Gastrocnemius medialis (tissue), 4 donors: ENCODE results near the gene ARMCX1. TPM values are rescaled to one million over a fixed set of nuclear protein-coding genes. Genes with fewer than 3 reads are reported as not detected.
A peak's percentile ranks its signal among the peaks of the same experiment; 100 is the strongest.
"Not testable (repeated sequence)": the region's sequence is repeated elsewhere in the genome, so short reads cannot be mapped to it uniquely, and the experiment has no call there.

ENCODE experiments used
- ATAC-seq, 2 donors: fragments of 150-250 bp; one replicate each; pipeline ENCODE4 v1.9.1; 2016
- DNase-seq, 2 donors: peaks; one replicate each; pipeline ENCODE4 v3.0.0-alpha.2; 2019
- H3K27ac ChIP-seq, 4 donors: fragments of 200-600 bp; sonication (generic); 1 replicate in 1 of 4; 2 replicates in 3 of 4; pipeline ENCODE4 v1.5.1; 2016 to 2018; ENCODE audit warnings: mild to moderate bottlenecking in 2 of 4, moderate library complexity in 1 of 4
- H3K27me3 ChIP-seq, 3 donors: fragments of 200-600 bp; sonication (generic) in 2 of 3; 1 replicate in 1 of 3; 2 replicates in 2 of 3; pipeline versions ENCODE4 v1.5.1 to v1.6.0; 2016 to 2019; ENCODE audit warnings: mild to moderate bottlenecking in 1 of 3, moderate library complexity in 1 of 3
- H3K36me3 ChIP-seq, 2 donors: fragments of 200-600 bp; sonication (generic) in 1 of 2; one replicate each; pipeline ENCODE4 v1.5.1; 2017 to 2018
- H3K4me1 ChIP-seq, 2 donors: fragments of 200-600 bp; sonication (generic) in 1 of 2; one replicate each; pipeline ENCODE4 v1.5.1; 2016 to 2017; ENCODE audit warnings: mild to moderate bottlenecking in 2 of 2
- H3K4me3 ChIP-seq, 4 donors: fragments of 200-600 bp; sonication (generic) in 3 of 4; 1 replicate in 1 of 4; 2 replicates in 3 of 4; pipeline ENCODE4 v1.5.1; 2016 to 2019; ENCODE audit warnings: mild to moderate bottlenecking in 2 of 4
- H3K9me3 ChIP-seq, 3 donors: fragments of 200-600 bp; sonication (generic) in 2 of 3; 1 replicate in 1 of 3; 2 replicates in 2 of 3; pipeline ENCODE4 v1.5.1; 2016 to 2019
- CTCF ChIP-seq, 5 experiments: fragments of 450-650 bp in 3 of 5; fragments of 200-600 bp in 2 of 5; sonication (generic) in 2 of 5; IDR thresholded peaks in 4 of 5; conservative IDR thresholded peaks in 1 of 5; 1 replicate in 4 of 5; 2 replicates in 1 of 5; pipeline ENCODE4 v1.5.1; 2016 to 2019; ENCODE audit warnings: antibody characterized with exemption in 5 of 5, mild to moderate bottlenecking in 3 of 5, moderate library complexity in 3 of 5
- POLR2A ChIP-seq, 2 donors: fragments of 450-650 bp; IDR thresholded peaks; one replicate each; pipeline ENCODE4 v1.6.1; 2017; ENCODE audit warnings: antibody characterized with exemption in 2 of 2, mild to moderate bottlenecking in 2 of 2, moderate library complexity in 2 of 2
- in situ Hi-C, 4 donors: fragments of 200-750 bp; cut with MboI; loops; one replicate each; pipeline versions ENCODE4 v1.15.0 to v1.8.0; 2017; ENCODE audit warnings: low sequenced_read_pairs in 4 of 4
- intact Hi-C: fragments of 100-400 bp; cut with DNase I; formaldehyde crosslinking; loops from one replicate; pipeline ENCODE4 v1.15.1; 2023; ENCODE audit warnings: low total_unique reads
- total RNA-seq, 4 donors: library from RNA; depleted of rRNA; stranded (reverse); fragments of >200 nt; gene quantifications; one replicate each; pipeline versions ENCODE4 v1.1.0 to v1.2.3, GENCODE V29; 2016

Gene ARMCX1
- total RNA-seq, 4 donors from 2014 or later = 8.3 to 16.6 (median 12.8) TPM

GRCh38 chrX:101564651-101565050 lies 14.3 kb downstream of the ARMCX1 start:
- Histone ChIP-seq H3K4me1 (no peaks in the 10 kb centered on the region), H3K36me3 (no peaks in the 10 kb centered on the region)
- in situ Hi-C loops = no loop called here

GRCh38 chrX:101595739-101596419 lies 45.5 kb downstream of the ARMCX1 start:
- Histone ChIP-seq H3K27ac (no peak overlapping the region), H3K27me3 (peaks cover 0 to 9% (median 0%) of the 10 kb centered on the region in 3 donors), H3K9me3 (no peaks in the 10 kb centered on the region), H3K4me1 (no peaks in the 10 kb centered on the region), H3K4me3 (no peak overlapping the region), H3K36me3 (no peaks in the 10 kb centered on the region)
- intact Hi-C loops = loop anchor here (5.0 kb wide), 1 partner anchor 201 kb away; no protein-coding TSS in a partner anchor
- in situ Hi-C loops = loop anchor here (10.0 to 25.0 kb wide), 4 partner anchors 166 to 216 kb away; no protein-coding TSS in a partner anchor
- TF ChIP-seq CTCF (IDR thresholded peaks at IDR 0.05 in 4 of 5, conservative IDR thresholded peaks at IDR 0.05 in 1 of 5) = peak; percentile 36 to 57 (median 48)
- TF ChIP-seq POLR2A (IDR thresholded peaks at IDR 0.05) = no peak
- ATAC-seq = peak in 1 of 2 donors; percentile 81
- DNase-seq = no peak

More at GRCh38 chrX:101564651-101565050, 14.3 kb downstream of the ARMCX1 start:
- Histone ChIP-seq H3K4me3 (no peak overlapping the region), H3K27ac (no peak overlapping the region), H3K27me3 (no peaks in the 10 kb centered on the region), H3K9me3 (no peaks in the 10 kb centered on the region)
- ATAC-seq (no peak), DNase-seq (no peak)
- TF ChIP-seq CTCF (IDR thresholded peaks at IDR 0.05 in 4 of 5, conservative IDR thresholded peaks at IDR 0.05 in 1 of 5) (no peak), POLR2A (IDR thresholded peaks at IDR 0.05) (no peak)
- intact Hi-C loops = no loop called here

- DNase-seq, H3K4me1 ChIP-seq, H3K9me3 ChIP-seq, H3K4me3 ChIP-seq, H3K27ac ChIP-seq, H3K36me3 ChIP-seq, H3K27me3 ChIP-seq, ATAC-seq: not testable (repeated sequence)
- intact Hi-C loops (loop anchor here (5.0 kb wide), 1 partner anchor 198 kb away; no protein-coding TSS in a partner anchor), in situ Hi-C loops (loop anchor here (10.0 to 25.0 kb wide), 4 partner anchors 163 to 213 kb away; no protein-coding TSS in a partner anchor)
These were observed 49.2 kb downstream of the ARMCX1 start for GRCh38 chrX:101599592-101599991.

- no peak for DNase-seq
- in situ Hi-C loops (no loop called here), intact Hi-C loops (no loop called here)
- ATAC-seq = no peak
- no peaks in the 10 kb centered on the region for H3K4me1 ChIP-seq
- no peaks in the 10 kb centered on the region for H3K36me3 ChIP-seq
- no peak overlapping the region for H3K4me3 ChIP-seq
- no peak overlapping the region for H3K27ac ChIP-seq
- no peak for TF ChIP-seq POLR2A (IDR thresholded peaks at IDR 0.05)
- no peak for TF ChIP-seq CTCF (IDR thresholded peaks at IDR 0.05 in 4 of 5, conservative IDR thresholded peaks at IDR 0.05 in 1 of 5)
- peaks cover 0 to 2% (median 0%) of the 10 kb centered on the region in 3 donors for H3K27me3 ChIP-seq
- H3K9me3 ChIP-seq = no peaks in the 10 kb centered on the region
These were observed 51.7 kb downstream of the ARMCX1 start for GRCh38 chrX:101602077-101602476.

Other genes starting within 250 kb of the ARMCX1 start
- 1 to 10 TPM; 1.9 to 9.5 (median 4.9) TPM for gene TIMM8A, start 201.8 kb upstream of the ARMCX1 start, total RNA-seq
- gene BTK, start 164.4 kb upstream of the ARMCX1 start, total RNA-seq = 1 to 10 TPM in 1 of 4 donors, under 1 TPM in 2, not detected in 1; 0.75 to 1.5 (median 1.00) TPM
- gene RPL36A, start 159.5 kb upstream of the ARMCX1 start, total RNA-seq = 1,000 to 10,000 TPM in 3 of 4 donors, 100 to 1,000 TPM in 1; 627 to 1,470 (median 1,100) TPM
- gene GLA, start 142.6 kb upstream of the ARMCX1 start, total RNA-seq = 10 to 100 TPM; 13.4 to 16.3 (median 14.6) TPM
- 10 to 100 TPM; 33.8 to 58.1 (median 43.3) TPM for gene HNRNPH2, start 142.3 kb upstream of the ARMCX1 start, total RNA-seq
- 1 to 10 TPM in 2 of 4 donors, under 1 TPM in 2; 0.44 to 3.0 (median 1.1) TPM for gene ARMCX4, start 65.1 kb upstream of the ARMCX1 start, total RNA-seq
- gene ARMCX6, start 67.5 kb downstream of the ARMCX1 start, total RNA-seq = 10 to 100 TPM in 1 of 4 donors, 1 to 10 TPM in 3; 4.5 to 12.6 (median 6.2) TPM
- 10 to 100 TPM; 19.0 to 33.8 (median 24.8) TPM for gene ARMCX3, start 72.6 kb downstream of the ARMCX1 start, total RNA-seq
- gene ARMCX2, start 109.3 kb downstream of the ARMCX1 start, total RNA-seq = 1 to 10 TPM; 3.3 to 5.9 (median 5.5) TPM